Raji (cell line): ENCODE results near the gene CSMD2.

ENCODE experiments used
- POLR2A ChIP-seq: IDR thresholded peaks from 2 replicates; pipeline ENCODE4 v1.6.1; 2011; ENCODE audit warnings: low read depth, low read length, control low read depth; ENCODE audit not compliant: insufficient read depth

The CSMD2 gene

GRCh38 chr1:33503506-33503905 lies 661.5 kb downstream of the CSMD2 start:
- TF ChIP-seq POLR2A: no peak

GRCh38 chr1:33502726-33503125 lies 662.3 kb downstream of the CSMD2 start:
- no peak for TF ChIP-seq POLR2A

- TF ChIP-seq POLR2A: no peak
Observed at GRCh38 chr1:33501774-33502173, 663.3 kb downstream of the CSMD2 start.

- no peak for TF ChIP-seq POLR2A
Observed at GRCh38 chr1:33501309-33501708, 663.7 kb downstream of the CSMD2 start.

- no peak for TF ChIP-seq POLR2A
Observed at GRCh38 chr1:33500547-33500946, 664.5 kb downstream of the CSMD2 start.

DNA sequence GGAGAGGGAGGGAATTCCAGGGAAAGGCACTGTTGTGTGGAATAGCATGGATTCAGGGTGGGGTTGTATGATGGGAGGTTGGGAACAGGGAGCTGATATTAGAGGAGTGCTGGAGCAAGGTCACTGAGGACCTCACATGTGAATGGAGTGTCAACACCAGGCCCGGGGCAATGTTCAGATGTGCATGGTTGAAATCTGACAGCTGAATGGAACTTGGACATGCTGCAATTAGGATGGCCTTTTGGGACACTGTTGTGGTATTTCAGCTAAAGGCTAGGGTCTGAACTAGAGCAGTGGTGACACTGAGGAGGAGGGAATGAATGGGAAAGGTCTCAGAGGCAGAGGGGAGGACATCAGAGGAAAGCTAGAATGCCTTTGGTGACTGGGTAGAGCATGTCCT lies 667.6 kb downstream of the CSMD2 start:
- no peak for TF ChIP-seq POLR2A

- no peak for TF ChIP-seq POLR2A
Observed at GRCh38 chr1:33494929-33495328, 670.1 kb downstream of the CSMD2 start.

- no peak for TF ChIP-seq POLR2A
Observed at GRCh38 chr1:33488624-33489023, 676.4 kb downstream of the CSMD2 start.

DNA sequence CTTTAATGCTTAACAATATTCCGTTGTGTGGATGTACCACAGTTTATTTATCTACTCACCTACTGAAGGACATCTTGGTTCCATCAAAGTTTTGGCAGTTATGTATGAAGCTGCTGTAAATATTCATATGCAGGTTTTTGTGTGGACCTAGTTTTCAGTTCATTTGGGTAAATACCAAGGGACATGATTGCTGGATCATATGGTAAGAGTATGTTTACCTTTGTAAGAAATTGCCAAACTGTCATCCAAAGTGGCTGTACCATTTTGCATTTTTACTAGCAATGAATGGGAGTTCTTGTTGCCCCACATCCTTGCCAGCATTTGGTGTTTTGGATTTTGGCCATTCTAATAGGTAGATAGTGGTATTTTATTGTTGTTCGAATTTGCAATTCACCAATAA lies 682.6 kb downstream of the CSMD2 start:
- TF ChIP-seq POLR2A: no peak

DNA sequence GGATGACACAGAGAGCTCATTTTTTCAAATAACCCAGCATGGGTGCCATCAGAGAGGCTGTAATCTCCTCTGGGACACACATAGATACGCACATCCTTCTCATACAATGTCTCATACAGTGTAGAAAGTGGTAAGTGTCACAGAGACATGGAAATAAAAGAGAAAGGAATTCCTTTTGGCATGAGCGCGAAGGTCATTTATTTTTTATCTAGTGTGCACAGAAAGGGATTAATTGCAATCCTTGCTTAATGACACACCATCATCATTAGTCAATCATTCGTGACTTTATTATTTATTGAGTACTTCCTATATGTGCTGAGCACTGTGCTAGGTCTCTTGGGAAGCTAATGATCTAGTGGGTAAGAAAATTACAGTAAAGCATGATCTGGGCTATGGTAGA lies 687.6 kb downstream of the CSMD2 start:
- TF ChIP-seq POLR2A: no peak

- TF ChIP-seq POLR2A: no peak
Observed at GRCh38 chr1:33473900-33474299, 691.1 kb downstream of the CSMD2 start.

- TF ChIP-seq POLR2A: peak; percentile 58
Observed at GRCh38 chr1:33472269-33472980, 692.6 kb downstream of the CSMD2 start, which contains the start of gene ZSCAN20. Gene ZSCAN20, plus strand, starts transcription at chr1:33472645. Its CDS starts 6,644 bp downstream, at chr1:33479289.

GRCh38 chr1:33471416-33471815 lies 693.6 kb downstream of the CSMD2 start:
- TF ChIP-seq POLR2A: no peak

DNA sequence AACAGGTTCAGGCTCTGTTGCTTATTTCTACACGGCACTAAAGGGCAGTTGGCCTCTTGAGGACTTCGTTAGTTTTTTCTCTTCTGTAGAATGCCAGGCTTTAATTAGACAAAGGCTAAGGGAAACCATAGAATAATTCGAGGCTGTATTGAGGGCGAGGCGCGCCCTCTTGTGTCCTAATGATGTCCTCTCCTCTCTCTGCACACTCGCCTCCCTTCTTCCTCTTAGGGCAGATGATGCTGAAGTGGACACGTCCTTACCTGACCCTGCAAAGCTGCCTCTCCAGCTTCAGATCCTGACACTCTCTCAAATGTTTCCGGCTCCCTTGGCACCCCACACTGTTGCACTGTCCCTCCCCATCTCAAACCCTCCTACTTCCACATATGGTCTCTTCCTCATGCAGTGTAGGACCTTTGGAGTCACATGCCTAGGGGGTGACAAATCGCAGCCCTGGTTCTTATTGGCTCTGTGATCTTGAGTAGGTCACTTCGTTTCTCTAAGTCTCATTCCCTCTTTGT lies 694.5 kb downstream of the CSMD2 start:
- TF ChIP-seq POLR2A: no peak

DNA sequence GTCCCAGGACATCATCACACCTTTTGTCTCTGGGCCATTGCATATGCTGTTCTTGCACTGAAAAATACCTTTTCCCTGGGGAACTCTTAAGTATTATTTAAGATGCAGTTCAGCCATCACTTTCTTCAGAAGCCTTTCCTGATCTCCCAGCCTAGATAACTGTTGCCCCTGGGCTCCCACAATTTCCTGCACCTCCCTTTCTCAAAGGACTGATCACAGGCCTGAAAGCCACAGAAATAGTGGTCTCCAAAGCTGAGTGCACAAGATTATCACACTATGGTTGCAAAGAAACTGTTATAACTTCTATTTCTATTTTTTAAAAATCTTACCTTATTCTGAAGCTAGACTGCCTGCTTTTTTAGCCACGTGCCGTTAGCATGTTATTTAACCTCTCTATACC lies 695.3 kb downstream of the CSMD2 start:
- TF ChIP-seq POLR2A: no peak

DNA sequence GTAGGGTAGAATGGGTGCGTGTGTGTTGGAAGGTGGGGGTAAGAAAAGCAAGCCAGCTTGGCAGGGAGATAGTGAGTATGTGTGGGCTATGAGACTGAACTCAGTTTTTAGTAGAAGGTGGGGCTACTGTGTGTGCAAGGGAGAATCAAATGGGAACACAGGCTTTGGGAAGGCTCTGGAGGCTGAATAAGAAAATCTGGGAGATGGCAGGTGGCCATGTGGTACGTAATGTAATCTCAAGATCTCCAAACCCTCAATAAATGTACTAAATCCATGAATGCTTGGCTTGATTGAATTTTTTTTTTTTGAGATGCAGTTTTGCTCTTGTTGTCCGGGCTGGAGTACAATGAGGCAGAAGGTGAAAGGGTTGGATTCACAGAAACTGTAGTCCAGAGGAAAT lies 696.1 kb downstream of the CSMD2 start:
- TF ChIP-seq POLR2A: no peak

- TF ChIP-seq POLR2A: no peak
Observed at GRCh38 chr1:33468531-33468930, 696.5 kb downstream of the CSMD2 start.

DNA sequence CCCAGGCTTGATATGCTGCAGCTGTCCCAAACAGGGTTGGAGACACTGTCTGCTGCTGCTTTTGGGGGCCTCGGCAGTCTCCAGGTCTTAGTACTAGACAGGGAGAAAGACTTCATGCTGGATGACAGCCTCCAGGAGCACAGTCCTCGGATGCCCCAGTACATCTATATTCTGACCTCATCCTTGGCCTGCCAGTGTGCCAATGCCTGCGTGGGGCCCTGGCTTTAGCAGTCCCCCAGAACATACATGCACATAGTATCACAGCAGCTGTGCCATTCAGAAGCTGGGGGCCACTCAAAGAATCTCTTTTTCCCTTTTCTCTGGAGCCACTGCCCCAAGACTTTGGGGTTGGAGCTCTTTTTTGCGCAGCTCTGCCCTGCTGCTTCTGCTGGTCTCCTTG lies 697.0 kb downstream of the CSMD2 start:
- TF ChIP-seq POLR2A: no peak

- TF ChIP-seq POLR2A: no peak
Observed at GRCh38 chr1:33466159-33466558, 698.9 kb downstream of the CSMD2 start.
